T-helper 2 cell treated with Interferon-gamma antibody and Interleukin-4, amounts not matched to agents 100 ng/mL and 5 ng/mL, for 36 hours (primary cell): ENCODE data around the gene CFAP74. TPM values are rescaled to one million over a fixed set of nuclear protein-coding genes. Genes with fewer than 3 reads are reported as not detected.

Experiments used
- intact Hi-C: fragments of 100-400 bp; cut with micrococcal nuclease; formaldehyde crosslinking; loops from one replicate; pipeline ENCODE4 v1.15.1; 2023
- total RNA-seq: library from RNA; stranded (reverse); gene quantifications from 2 replicates; pipeline ENCODE4 v1.2.3, GENCODE V29; 2022

Gene CFAP74
- total RNA-seq, 1 donor from 2014 or later, result not detected

GRCh38 chr1:1918901-1919303 lies 84.7 kb downstream of the CFAP74 start, which contains the start of gene TMEM52:
TSS of gene TMEM52 (minus strand) at chr1:1919279. CDS start at chr1:1919265, 14 bp downstream.
- intact Hi-C loops, result loop anchor here (1.0 to 2.0 kb wide), 3 partner anchors 10 to 668 kb away; partner anchors contain the start of gene PRXL2B

- intact Hi-C loops, result loop anchor here (2.0 kb wide), 1 partner anchor 669 kb away; the partner anchor contains the start of gene PRXL2B
Measured at GRCh38 chr1:1917995-1918900, 85.3 kb downstream of the CFAP74 start.

- intact Hi-C loops, result no loop called here
Measured at GRCh38 chr1:1917304-1917976, 86.1 kb downstream of the CFAP74 start.

- intact Hi-C loops, result no loop called here
Measured at GRCh38 chr1:1916851-1917251, 86.7 kb downstream of the CFAP74 start.

GRCh38 chr1:1915911-1916840 lies 87.4 kb downstream of the CFAP74 start:
- intact Hi-C loops, result no loop called here

- intact Hi-C loops, result no loop called here
Measured at GRCh38 chr1:1914971-1915692, 88.5 kb downstream of the CFAP74 start, which contains the start of gene CALML6. TSS of gene CALML6 (plus strand) at chr1:1915260. CDS start at chr1:1915281, 21 bp downstream.

GRCh38 chr1:1914101-1914970 lies 89.2 kb downstream of the CFAP74 start:
- intact Hi-C loops, result no loop called here

- intact Hi-C loops, result no loop called here
Measured at GRCh38 chr1:1911350-1912041, 92.1 kb downstream of the CFAP74 start.

- intact Hi-C loops, result no loop called here
Measured at GRCh38 chr1:1910651-1911331, 92.8 kb downstream of the CFAP74 start.

GRCh38 chr1:1910033-1910465 lies 93.5 kb downstream of the CFAP74 start:
- intact Hi-C loops, result no loop called here

GRCh38 chr1:1908506-1908791 lies 95.1 kb downstream of the CFAP74 start:
- intact Hi-C loops, result loop anchor here (2.0 to 10.0 kb wide), 5 partner anchors 18 to 334 kb away; partner anchors contain the start of genes CDK11A, GNB1, NADK and SSU72

GRCh38 chr1:1907098-1907736 lies 96.4 kb downstream of the CFAP74 start:
- intact Hi-C loops, result loop anchor here (5.0 to 10.0 kb wide), 4 partner anchors 130 to 332 kb away; partner anchors contain the start of genes CDK11A, NADK and SSU72

GRCh38 chr1:1906185-1907097 lies 97.1 kb downstream of the CFAP74 start:
- intact Hi-C loops, result loop anchor here (5.0 to 10.0 kb wide), 4 partner anchors 129 to 332 kb away; partner anchors contain the start of genes CDK11A, NADK and SSU72

GRCh38 chr1:1903224-1903623 lies 100.4 kb downstream of the CFAP74 start:
- intact Hi-C loops, result loop anchor here (10.0 kb wide), 1 partner anchor 328 kb away; the partner anchor contains the start of gene SSU72

GRCh38 chr1:1901641-1902294 lies 101.8 kb downstream of the CFAP74 start:
- intact Hi-C loops, result loop anchor here (10.0 kb wide), 1 partner anchor 327 kb away; the partner anchor contains the start of gene SSU72
